HG03342 (cell line): ENCODE data around the gene MRPL21.
A peak's percentile ranks its signal among the peaks of the same experiment; 100 is the strongest.
"Not testable (repeated sequence)": the region's sequence is repeated elsewhere in the genome, so short reads cannot be mapped to it uniquely, and the experiment has no call there.

Experiments used
- ATAC-seq: cut with Tn5 transposase; IDR thresholded peaks from one replicate; pipeline ENCODE4 v1.9.1; 2021; ENCODE audit warnings: mild to moderate bottlenecking, moderate library complexity; ENCODE audit not compliant: unreplicated experiment

MRPL21 gene

DNA sequence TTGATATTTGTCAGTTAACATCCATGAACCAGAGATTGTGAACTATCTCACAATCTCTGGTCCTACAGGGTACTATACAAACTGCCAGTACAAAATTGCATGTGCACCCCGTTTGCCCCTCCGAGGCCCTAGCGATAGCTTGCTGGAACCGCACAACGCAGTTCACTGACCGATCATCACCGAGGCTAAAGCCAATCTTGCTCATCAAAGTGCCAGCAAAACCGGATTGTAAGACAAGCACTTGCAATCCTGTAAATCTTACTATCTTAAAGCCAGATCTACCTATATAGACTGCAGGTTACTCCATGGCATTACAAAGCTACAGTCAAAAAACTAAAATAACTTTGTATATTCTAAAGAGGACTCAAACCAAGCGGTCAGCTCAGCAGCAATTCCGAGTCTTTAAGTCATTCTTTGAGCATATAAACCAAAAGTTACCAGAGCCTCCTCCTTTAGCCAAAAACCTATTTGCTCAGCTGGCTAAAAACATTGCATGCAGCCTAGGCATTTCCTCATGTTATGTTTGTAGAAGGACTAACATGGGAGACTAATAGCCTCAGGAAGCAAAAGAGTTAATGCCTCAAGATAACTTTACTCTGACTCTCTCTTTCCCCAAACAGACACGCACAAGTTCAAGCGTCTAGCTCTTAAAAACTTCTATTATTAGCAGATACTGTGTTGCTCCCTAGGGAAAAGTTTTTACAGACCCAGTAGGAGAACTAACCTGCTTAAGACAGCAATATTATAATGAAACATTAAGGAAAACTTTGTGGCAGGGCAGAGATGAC is 31.2 kb downstream of the MRPL21 start:
- no peak for ATAC-seq

DNA sequence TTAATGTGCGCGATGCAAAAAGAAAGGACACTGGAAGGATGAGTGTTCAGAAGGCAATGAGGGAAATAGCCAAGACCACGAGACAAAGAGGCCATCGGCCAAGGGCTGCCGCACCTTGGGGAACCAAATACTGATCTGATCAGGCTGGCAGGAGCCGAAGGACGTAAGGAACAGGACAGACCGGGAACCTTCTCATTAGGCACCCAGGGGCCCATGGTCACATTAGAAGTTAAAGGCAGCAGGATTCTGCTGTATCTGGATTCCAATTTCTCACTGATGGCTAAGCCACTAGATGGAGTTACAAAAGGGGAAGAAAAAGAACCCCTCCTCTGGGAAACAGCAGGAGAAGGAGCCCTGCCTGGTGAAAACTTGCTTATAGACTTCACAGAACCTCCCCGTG is 33.2 kb downstream of the MRPL21 start:
- ATAC-seq, result no peak

DNA sequence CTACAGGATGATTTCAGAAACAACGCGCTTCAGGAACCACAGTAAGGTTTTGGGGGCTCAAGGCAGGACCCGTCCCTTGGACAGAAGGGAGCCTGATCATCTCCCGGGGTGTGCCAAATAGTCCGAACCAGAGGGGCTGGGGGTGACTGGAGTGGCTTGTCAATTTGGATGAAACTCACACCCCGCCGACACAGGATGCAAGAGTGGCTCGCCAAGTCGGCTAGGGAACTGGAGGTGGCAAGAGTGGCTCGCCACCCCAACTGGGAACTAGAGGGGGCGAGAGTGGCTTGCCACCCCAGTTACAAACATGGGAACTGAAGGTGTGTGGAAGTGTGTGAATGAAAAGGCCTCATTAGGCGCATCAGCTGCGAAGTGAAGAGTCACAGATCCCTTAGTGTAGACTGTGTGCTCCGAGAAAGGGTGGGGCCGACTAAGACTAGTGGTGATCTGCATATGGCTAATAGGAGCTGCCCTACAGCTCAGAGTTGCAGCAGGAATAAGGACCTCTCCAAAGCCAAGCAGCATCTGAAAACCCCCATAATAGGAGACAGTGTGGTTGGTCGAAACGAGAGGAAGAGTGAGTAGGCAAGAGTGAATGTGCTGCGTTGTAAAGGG is 35.3 kb downstream of the MRPL21 start:
- no peak for ATAC-seq

DNA sequence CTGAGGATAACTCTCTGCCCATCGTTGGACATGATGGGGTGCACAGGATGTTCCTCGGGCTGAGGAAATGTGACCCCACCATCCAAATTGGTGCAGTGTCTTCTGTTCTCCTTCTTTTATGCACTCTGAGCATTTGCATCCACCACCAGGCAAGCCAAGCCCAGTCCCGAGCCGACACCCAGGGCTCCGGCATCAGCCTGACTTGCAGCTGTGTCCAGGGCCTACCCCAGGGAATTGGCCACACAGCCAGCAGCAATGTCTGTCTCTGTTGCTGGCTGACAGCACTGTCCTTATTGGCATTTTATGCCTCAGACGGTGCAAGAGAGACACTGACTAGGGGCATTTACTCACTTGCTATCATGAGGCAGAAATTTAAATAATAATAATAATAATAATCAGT is 36.6 kb downstream of the MRPL21 start:
- ATAC-seq, result no peak

DNA sequence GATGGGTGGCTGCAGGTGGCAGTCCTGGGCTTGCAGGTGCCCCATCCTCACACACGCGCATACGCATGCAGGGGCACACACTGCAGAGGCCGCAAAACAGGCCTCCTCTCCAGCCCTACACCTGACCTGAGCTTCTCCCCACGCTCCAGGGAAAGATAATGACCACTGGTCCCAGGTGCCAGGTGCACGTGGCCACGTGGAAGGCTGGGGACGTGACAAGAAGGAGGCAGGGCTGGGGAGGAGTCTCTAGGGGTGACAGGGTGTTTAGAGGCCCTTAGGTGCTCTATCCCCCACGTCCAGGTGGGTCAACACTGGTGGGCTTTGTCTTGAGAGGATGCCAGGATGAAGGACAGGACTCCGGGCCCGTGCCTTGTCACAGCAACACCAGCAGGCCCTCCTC is 38.4 kb downstream of the MRPL21 start:
- no peak for ATAC-seq

DNA sequence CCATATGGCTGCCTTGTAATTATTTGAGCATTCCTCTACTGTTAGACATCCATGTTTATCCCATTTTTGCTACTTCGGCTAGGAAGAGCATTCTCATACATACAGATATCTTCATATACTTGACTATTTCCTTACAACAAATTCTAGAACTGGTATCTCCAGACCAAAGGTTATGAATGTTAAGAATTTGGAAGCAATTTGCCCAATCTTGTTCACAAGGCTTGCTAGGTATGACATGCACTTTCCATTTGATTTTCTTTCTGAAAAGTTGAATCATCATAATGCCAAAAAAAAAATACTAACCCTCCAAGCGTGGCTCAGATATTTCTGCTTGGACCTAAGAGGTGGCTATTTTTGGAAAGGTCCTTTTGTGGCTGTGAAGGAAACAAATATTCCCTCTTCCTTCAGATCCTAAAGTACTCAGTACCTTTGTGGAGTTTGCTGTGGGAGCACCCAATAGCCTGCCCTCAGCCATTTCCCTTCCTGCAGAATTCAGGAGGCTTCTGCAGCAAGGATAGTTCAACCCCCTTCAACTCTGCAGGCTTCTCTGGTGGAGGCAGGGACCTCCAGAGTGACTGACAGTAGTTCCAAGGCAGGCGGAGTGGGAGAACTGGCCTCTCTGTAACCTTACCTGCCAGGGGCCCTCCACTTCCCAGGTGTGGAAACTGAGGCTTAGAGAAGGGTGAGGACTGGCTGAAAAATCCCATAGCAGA is 39.9 kb downstream of the MRPL21 start:
- ATAC-seq, result no peak

DNA sequence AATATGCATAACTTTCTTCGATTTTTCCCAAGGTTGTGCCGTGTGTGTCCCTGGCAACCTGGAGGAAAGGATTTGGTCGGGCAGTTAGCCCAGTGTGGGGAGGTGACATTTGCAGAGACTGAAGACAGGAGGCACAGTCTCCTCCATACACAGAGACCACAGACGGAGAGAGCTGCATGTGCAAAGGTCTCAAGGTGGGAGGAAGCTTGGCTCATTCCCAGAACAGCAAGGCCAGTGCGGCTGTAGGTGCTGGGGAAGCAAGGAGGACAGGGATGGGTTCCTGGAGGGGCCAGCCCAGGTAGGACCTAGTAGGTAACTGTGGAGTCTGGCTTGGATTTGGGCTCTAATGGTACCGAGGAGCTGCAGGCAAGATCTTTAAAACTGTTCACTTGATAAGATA is 41.2 kb downstream of the MRPL21 start:
- ATAC-seq, result no peak

DNA sequence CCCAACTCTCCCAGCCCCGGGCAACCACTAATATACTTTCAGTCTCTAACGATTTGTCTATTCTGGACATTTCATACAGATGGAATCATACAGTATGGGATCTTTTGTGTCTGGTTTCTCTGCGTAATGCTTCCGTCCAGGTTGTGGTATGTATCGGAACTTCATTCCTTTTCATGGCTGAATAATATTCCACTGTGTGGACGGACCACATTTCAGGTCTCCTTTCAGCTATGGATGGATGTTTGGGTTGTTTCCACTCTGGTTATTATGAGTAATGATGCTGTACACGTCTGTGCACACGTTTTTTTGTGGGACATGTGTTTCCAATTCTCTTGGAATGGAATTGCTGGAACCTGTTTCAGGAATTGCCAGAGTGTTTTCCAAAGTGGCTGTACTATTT is 44.5 kb downstream of the MRPL21 start:
- no peak for ATAC-seq

DNA sequence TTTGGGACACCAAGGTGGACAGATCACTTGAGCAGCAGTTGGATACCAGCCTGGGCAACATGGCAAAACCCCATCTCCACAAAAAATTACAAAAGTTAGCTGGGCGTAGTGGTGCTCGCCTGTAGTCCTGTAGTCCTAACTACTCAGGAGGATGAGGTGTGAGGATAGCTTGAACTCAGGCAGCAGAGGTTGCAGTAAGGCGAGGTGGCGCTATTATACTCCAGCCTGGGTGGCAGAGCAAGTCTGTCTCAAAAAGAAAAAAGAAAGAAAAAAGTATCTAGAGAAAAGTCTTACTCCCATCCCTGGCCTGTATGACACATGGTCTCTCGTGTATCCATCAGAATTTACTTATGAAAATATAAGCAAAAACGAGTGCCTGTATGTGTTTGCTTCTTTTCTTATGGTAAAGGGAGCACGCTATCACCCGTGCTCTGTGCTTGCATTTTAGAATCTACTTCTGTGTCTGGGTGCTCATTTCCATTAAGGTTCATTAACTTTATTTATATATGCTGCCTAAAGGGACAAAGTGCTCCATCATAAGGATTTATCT is 46.5 kb downstream of the MRPL21 start:
- ATAC-seq, result no peak

DNA sequence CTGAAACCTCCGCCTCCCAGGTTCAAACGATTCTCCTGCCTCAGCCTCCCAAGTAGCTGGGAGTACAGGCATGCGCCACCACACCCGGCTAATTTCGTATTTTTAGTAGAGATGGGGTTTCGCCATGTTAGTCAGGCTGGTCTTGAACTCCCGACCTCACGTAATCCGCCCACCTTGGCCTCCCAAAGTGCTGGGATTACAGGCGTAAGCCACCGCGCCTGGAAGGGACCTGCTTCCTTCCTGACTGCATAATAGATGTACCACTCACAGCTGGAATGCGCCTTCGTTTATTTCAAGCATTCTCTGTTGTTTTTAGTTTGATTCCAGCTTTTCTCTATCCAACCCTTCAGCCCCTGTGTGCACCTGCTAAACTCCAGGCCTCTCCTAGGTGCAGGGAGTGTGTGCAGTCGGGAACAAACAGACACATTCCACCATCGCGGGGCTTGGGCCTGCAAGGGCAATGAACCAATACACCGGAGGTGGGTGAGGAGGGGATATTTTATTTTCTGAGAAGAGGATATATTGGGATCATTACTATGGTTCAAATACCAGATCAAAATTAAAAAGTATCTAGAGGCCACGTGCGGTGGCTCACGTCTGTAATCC is 47.1 kb downstream of the MRPL21 start:
- not testable (repeated sequence) for ATAC-seq

DNA sequence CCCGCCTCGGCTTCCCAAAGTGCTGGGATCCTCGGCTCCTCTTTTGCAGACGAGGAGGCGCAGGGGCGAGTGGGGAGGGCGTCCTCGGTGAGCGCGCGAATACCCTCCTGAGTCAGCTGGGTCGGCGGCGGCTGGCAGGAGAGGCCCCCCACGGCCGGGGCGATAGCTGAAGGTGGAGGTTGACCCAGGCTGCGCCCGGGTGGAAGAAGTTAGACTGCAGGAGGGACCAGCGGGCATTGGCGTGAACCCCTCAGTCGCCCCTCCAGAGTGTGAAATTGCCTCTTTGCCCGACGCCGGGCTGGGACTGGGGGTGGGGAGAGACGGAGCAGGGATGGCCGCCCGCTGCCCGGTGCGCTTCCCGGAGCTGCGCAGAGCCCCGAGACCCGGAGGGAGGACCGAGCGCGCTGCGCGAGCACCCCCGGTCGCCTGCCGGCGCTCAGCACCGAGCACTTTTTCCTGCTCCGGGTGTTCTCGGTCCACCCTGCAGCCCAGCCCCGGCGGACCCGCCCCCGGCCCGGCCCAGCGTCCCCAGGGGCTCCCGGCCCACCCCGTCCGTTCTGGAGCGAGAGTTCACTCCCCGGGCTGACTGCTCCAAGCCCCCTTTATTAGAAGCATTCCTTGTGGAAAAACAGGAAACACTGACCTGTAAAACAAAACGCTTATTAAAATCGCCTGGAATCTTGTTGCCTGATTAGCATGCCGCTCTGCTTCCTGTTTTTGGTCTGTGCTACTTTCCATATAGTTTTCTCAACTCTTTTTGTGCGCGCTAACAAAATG is 48.2 kb downstream of the MRPL21 start:
- no peak for ATAC-seq

DNA sequence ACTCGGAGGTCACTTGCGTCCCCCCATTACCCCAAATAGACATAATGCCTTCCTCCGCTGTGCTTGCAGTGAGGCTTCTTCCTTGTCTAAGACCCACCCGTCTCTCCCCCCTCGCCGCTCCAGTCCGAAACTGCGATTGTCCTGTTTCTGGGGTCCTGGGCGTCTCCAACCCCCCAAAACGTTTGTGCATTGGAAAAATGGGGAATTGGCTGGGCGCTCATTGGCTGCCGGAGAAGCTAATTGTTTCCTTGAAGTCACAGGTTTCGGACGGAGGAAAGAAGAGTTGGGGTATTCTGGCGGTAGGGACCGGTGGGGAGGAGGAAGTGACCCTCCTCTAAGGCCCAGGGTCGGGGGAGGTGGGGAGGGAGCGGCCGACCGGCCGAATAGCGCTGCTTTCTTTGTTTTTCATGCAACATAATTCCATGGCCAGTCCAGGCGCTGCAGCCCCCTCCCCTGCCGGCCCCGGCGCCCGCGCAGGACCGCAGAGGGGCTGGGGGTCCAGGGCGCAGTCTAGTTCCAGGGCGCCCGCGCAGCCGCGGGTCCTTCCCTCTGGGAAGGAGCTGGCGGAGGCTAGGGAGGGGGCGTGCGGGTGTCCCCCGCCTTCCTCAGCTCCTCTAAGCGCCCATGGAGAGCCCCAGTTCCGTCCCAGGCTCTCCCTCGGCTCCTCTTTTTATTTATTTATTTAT is 49.2 kb downstream of the MRPL21 start:
- ATAC-seq, result no peak

DNA sequence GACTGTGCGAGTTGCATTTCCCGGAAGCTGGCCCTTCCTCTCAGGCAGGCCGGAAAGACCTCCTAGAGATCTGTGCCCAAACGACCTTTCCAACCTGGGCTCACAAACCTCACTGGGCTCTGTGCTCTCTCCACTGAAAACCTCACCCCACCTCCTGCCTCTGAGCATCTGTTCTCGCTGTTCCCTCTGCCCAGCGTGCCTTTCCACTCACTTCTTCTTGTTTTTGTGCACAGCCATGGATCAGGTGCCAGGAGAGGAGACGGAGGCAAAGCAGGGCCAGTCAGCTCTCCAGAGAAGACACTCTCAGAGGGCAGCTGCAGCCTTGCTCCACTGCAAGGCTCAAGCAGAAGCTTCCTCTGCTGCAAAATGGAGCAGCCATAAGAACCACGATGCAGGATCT is 51.0 kb downstream of the MRPL21 start:
- no peak for ATAC-seq

DNA sequence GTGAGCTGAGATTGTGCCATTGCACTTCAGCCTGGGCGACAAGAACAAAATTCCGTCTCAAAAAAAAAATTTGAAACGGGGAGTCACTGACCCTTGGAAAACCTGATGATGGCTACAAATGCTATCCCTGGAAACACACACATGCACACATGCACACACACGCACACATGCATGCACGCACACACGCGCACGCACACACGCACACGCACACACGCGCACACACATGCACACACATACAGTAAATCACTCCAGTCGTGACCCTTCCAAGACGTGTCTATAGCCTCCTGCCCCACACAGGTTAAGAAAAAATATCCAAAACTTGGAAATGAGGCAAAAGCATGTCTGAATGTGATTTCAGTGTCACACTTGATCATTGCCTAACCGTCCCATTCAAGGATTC is 55.2 kb downstream of the MRPL21 start:
- no peak for ATAC-seq

DNA sequence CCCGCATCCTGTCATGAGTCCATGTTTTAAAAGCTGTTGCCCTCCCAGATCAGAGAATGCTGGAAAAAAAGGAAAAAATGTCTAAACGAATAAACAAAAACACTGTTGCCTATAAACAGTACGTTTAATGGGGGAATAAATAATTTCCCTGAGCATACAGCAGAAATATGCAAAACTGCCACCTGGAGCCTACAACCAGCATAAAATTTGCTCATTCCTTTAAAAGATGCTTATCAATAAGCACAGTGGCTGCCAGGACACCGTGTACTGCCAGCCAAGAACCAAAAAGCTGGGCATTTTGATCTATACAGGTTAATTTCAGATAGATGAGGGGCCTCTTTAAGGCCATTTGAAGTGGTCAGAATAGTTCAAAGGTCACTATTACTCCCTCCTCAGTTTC is 56.2 kb downstream of the MRPL21 start:
- ATAC-seq, result no peak

DNA sequence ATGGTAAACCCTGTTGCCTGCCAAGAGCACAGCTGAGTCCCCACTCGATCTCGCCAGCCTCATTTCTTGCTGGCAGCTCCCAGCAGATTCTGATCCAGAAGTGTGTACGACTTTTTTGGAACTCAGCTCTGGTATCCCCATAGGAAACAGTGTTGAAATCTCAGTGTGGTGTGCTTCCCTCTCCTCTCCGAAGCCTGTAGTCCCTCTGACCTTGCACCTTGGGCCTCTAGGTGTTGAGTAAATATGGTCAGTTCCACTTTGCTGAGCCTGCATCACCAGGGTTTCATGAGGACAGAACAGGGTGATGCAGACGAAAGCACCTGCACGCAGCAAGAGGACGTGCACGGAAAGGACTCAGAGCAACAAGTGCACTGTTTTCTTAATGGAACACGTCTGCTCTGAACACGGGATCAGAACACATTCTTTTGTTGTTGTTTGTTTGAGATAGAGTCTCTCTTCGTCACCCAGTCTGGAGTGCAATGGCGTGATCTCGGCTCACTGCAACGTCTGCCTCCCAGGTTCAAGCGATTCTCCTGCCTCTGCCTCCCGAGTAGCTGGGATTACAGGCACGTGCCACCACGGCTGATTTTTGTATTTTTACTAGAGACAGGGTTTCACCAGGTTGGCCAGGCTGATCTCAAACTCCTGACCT is 58.2 kb downstream of the MRPL21 start:
- ATAC-seq, result no peak

DNA sequence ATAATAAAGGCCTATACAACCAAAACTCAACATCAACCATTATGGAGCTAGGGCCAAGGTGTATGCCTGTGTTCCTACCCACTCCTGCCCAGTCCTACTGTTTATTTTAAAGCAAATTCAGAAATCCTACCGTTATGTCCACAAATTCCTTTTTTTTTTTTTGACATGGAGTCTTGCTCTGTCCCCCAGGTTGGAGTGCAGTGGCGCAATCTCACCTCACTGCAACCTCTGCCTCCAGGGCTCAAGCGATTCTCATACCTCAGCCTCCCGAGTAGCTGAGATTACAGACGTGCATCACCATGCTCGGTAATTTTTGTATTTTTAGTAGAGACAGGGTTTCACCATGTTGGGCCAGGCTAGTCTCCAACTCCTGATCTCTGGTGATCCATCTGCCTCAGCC is 58.8 kb downstream of the MRPL21 start:
- ATAC-seq, result no peak

DNA sequence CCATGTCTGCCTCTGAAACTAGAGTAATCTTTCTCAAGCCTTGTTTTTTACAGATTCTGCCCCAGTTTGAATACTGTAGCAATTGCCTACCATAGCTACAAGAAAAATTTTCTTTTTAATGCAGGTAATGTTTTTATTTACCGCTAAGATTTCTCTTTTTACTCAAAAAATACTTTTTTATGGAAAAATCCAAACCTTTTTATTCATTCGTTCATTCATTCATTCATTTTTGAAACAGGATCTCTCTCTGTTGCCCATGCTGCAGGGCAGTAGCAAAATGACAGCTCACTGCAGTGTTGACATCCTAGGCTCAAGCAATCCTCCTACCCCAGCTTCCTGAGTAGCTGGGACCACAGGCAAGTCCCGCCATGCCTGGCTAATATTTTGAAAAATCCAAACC is 59.3 kb downstream of the MRPL21 start:
- no peak for ATAC-seq

DNA sequence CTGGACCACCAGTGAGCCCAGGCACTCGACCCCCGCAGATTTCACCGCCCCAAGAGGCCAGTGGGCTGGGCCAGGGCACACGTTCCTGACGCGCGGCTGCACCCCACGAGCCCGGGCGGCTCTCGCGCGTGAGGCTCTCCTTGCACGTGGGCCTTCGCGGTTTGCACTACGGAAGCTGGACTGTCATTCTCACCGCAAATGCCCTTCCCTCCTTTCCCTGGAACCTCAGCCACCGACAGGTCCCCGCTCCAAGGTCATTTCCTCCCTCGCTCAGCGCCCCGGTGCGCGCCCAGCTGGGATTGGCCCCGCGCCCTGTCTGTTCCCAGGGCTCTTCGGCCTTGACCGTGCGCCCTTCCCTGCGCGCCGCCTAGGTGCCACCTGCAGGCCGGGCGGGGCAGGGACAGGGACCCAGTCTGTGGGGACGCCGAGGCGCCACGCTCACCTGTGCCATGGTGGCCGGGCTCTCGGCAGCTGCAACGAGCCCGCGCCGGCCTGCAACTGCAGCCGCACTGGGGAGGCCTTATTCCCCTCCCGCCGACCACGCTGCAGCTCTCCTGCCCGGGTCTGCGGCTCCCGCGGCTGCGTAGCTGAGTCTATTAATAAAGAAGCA is 59.8 kb downstream of the MRPL21 start:
- peak; percentile 36 for ATAC-seq
